GM23338 (cell line): ENCODE measurements around the gene CDKAL1. TPM values are rescaled to one million over a fixed set of nuclear protein-coding genes. Genes with fewer than 3 reads are reported as not detected.

Experiments
- ATAC-seq: fragments of 200-7000 bp; cut with Tn5 transposase; 3 replicates; pipeline ENCODE4 v1.9.1; 2020
- DNase-seq: peaks from one replicate; pipeline ENCODE4 v3.0.0-alpha.2; 2015; ENCODE audit warnings: low spot score
- H2AFZ ChIP-seq: fragments of 200-600 bp; sonication (generic); 2 replicates; pipeline ENCODE4 v1.8.0; 2016; ENCODE audit warnings: antibody characterized with exemption, mild to moderate bottlenecking, moderate library complexity
- H3F3A ChIP-seq: fragments of 200-600 bp; sonication (generic); replicated peaks from 2 replicates; pipeline ENCODE4 v1.8.0; 2017; ENCODE audit warnings: antibody characterized with exemption, mixed run types, low read depth
- H3K27ac ChIP-seq: fragments of 200-600 bp; sonication (generic); 2 replicates; pipeline ENCODE4 v1.6.1; 2016; ENCODE audit warnings: low read depth
- H3K27me3 ChIP-seq: fragments of 200-600 bp; sonication (generic); 2 replicates; pipeline ENCODE4 v1.8.0; 2016; ENCODE audit warnings: mild to moderate bottlenecking, mixed run types, moderate library complexity; ENCODE audit not compliant: insufficient read depth
- H3K36me3 ChIP-seq: fragments of 200-600 bp; sonication (generic); 2 replicates; pipeline ENCODE4 v1.8.0; 2016; ENCODE audit warnings: mild to moderate bottlenecking; ENCODE audit not compliant: insufficient read depth
- H3K4me1 ChIP-seq: fragments of 200-600 bp; sonication (generic); 2 replicates; pipeline ENCODE4 v1.8.0; 2016; ENCODE audit warnings: mild to moderate bottlenecking, moderate library complexity; ENCODE audit not compliant: insufficient read depth
- H3K4me2 ChIP-seq: fragments of 200-600 bp; sonication (generic); 2 replicates; pipeline ENCODE4 v1.7.1; 2017; ENCODE audit warnings: mixed run types
- H3K4me3 ChIP-seq: fragments of 200-600 bp; sonication (generic); 2 replicates; pipeline ENCODE4 v1.6.1; 2016; ENCODE audit warnings: mixed run types
- H3K79me2 ChIP-seq: fragments of 200-600 bp; sonication (generic); replicated peaks from 2 replicates; pipeline ENCODE4 v1.8.0; 2017; ENCODE audit warnings: mild to moderate bottlenecking; ENCODE audit not compliant: insufficient read depth
- H3K9me2 ChIP-seq: fragments of 200-600 bp; sonication (generic); 2 replicates; pipeline ENCODE4 v1.8.0; 2017; ENCODE audit not compliant: insufficient read depth
- H4K20me1 ChIP-seq: fragments of 200-600 bp; sonication (generic); replicated peaks from 2 replicates; pipeline ENCODE4 v1.8.0; 2017; ENCODE audit warnings: mild to moderate bottlenecking; ENCODE audit not compliant: insufficient read depth
- H3K27ac Mint-ChIP-seq: 2 replicates; pipeline ENCODE4 v1.8.0; 2020; ENCODE audit warnings: inconsistent platforms, mild to moderate bottlenecking, moderate library complexity, mixed read lengths
- H3K27me3 Mint-ChIP-seq: 3 replicates; pipeline ENCODE4 v1.8.0; 2022; ENCODE audit warnings: low read depth, mild to moderate bottlenecking, moderate library complexity, mixed read lengths, inconsistent platforms; ENCODE audit not compliant: insufficient read depth, poor library complexity
- H3K36me3 Mint-ChIP-seq: 3 replicates; pipeline ENCODE4 v1.8.0; 2021; ENCODE audit warnings: low read depth, mild to moderate bottlenecking, inconsistent platforms, moderate library complexity, mixed read lengths
- H3K4me1 Mint-ChIP-seq: 3 replicates; pipeline ENCODE4 v1.8.0; 2020; ENCODE audit warnings: mild to moderate bottlenecking, inconsistent platforms, mixed read lengths
- H3K4me3 Mint-ChIP-seq: 3 replicates; pipeline ENCODE4 v1.8.0; 2021; ENCODE audit warnings: moderate library complexity, mild to moderate bottlenecking, inconsistent platforms, mixed read lengths
- H3K9me3 Mint-ChIP-seq: 3 replicates; pipeline ENCODE4 v1.8.0; 2020; ENCODE audit warnings: moderate library complexity, mild to moderate bottlenecking, inconsistent platforms, mixed read lengths
- NANOG ChIP-seq: IDR thresholded peaks from 2 replicates; pipeline ENCODE4 v1.6.1; 2016; ENCODE audit warnings: antibody characterized with exemption, borderline replicate concordance
- POLR2AphosphoS5 ChIP-seq: IDR thresholded peaks from 2 replicates; pipeline ENCODE4 v1.6.1; 2016; ENCODE audit warnings: antibody characterized with exemption, low read depth
- STAT1 ChIP-seq: IDR thresholded peaks from one replicate; pipeline ENCODE4 v1.6.1; 2016; ENCODE audit warnings: antibody characterized with exemption; ENCODE audit not compliant: unreplicated experiment
- ZNF331 ChIP-seq: fragments of 250-450 bp; sonication (Bioruptor Pico); IDR thresholded peaks from 2 replicates; pipeline ENCODE4 v1.5.0; 2020; ENCODE audit warnings: low read depth, mild to moderate bottlenecking, moderate library complexity
- polyA plus RNA-seq: library from polyadenylated mRNA; unstranded; fragments of >200 nt; fragmentation: Nextera tagmentation; extraction: Ambion mirVana; gene quantifications from 2 replicates; pipeline ENCODE4 v1.2.1, GENCODE V29; 2016
- total RNA-seq: library from RNA; depleted of rRNA; stranded (reverse); fragments of >200 nt; shearing (Covaris generic); gene quantifications from 2 replicates; pipeline ENCODE4 v1.2.3, GENCODE V29; 2014
- TF ChIP-seq, protein P1 (sequence below): IDR thresholded peaks from one replicate; pipeline ENCODE4 v1.6.1; 2018; ENCODE audit warnings: antibody characterized with exemption; ENCODE audit not compliant: unreplicated experiment
- TF ChIP-seq, protein P2 (sequence below): fragments of 250-450 bp; sonication (Bioruptor Pico); IDR thresholded peaks from 2 replicates; pipeline ENCODE4 v1.5.0; 2020; ENCODE audit warnings: mild to moderate bottlenecking, moderate library complexity
- TF ChIP-seq, protein P3 (sequence below), 2 experiments: fragments of 200-600 bp in 1 of 2; sonication (generic) in 1 of 2; conservative IDR thresholded peaks; 2 replicates each; pipeline versions ENCODE4 v1.5.1 to v1.6.1; 2016 to 2017; ENCODE audit warnings: antibody characterized with exemption in 2 of 2, low read depth in 2 of 2, mild to moderate bottlenecking in 2 of 2, moderate library complexity in 1 of 2

Gene CDKAL1
- total and polyA plus RNA-seq, 2 experiments from 2014 or later, result 17.8 to 35.0 TPM

DNA sequence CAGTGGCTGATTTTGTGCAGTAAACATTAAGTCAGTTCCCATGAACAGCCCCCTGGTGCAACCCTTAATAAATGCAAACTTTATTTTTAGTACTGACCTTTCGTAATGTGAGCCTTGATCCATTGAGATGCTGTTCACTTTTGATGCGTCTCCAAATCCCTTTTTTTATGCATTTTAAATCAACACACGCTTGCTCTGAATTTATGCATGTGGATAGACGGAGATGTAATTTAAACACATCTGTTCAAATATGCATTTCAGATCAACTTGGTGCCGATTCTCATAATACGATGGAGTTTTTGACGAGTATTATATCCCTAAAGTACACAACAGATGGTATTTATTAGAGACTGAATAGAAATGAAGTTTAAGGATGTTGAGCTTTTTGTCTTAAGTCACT lies 505.7 kb downstream of the CDKAL1 start:
- Histone ChIP-seq H3K4me1 (no peaks in the 10 kb centered on the region), H3K9me2 (no peaks in the 10 kb centered on the region), H3F3A (no peaks in the 10 kb centered on the region), H4K20me1 (no peaks in the 10 kb centered on the region), H2AFZ (no peak overlapping the region), H3K27ac (no peak overlapping the region), H3K4me3 (no peak overlapping the region), H3K79me2 (no peaks in the 10 kb centered on the region), H3K4me2 (no peak overlapping the region), H3K27me3 (no peaks in the 10 kb centered on the region), H3K36me3 (no peaks in the 10 kb centered on the region)
- Mint-ChIP-seq H3K27me3 (no peaks in the 10 kb centered on the region), H3K9me3 (no peaks in the 10 kb centered on the region), H3K4me3 (no peak overlapping the region), H3K36me3 (no peaks in the 10 kb centered on the region), H3K27ac (no peak overlapping the region), H3K4me1 (peaks cover 6% of the 10 kb centered on the region; the same call in 2 of the 3 replicates)
- ATAC-seq, result no peak
- no peak for TF ChIP-seq POLR2AphosphoS5
- TF ChIP-seq, protein P1, sequence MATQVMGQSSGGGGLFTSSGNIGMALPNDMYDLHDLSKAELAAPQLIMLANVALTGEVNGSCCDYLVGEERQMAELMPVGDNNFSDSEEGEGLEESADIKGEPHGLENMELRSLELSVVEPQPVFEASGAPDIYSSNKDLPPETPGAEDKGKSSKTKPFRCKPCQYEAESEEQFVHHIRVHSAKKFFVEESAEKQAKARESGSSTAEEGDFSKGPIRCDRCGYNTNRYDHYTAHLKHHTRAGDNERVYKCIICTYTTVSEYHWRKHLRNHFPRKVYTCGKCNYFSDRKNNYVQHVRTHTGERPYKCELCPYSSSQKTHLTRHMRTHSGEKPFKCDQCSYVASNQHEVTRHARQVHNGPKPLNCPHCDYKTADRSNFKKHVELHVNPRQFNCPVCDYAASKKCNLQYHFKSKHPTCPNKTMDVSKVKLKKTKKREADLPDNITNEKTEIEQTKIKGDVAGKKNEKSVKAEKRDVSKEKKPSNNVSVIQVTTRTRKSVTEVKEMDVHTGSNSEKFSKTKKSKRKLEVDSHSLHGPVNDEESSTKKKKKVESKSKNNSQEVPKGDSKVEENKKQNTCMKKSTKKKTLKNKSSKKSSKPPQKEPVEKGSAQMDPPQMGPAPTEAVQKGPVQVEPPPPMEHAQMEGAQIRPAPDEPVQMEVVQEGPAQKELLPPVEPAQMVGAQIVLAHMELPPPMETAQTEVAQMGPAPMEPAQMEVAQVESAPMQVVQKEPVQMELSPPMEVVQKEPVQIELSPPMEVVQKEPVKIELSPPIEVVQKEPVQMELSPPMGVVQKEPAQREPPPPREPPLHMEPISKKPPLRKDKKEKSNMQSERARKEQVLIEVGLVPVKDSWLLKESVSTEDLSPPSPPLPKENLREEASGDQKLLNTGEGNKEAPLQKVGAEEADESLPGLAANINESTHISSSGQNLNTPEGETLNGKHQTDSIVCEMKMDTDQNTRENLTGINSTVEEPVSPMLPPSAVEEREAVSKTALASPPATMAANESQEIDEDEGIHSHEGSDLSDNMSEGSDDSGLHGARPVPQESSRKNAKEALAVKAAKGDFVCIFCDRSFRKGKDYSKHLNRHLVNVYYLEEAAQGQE, result no peak
- TF ChIP-seq, protein P2, sequence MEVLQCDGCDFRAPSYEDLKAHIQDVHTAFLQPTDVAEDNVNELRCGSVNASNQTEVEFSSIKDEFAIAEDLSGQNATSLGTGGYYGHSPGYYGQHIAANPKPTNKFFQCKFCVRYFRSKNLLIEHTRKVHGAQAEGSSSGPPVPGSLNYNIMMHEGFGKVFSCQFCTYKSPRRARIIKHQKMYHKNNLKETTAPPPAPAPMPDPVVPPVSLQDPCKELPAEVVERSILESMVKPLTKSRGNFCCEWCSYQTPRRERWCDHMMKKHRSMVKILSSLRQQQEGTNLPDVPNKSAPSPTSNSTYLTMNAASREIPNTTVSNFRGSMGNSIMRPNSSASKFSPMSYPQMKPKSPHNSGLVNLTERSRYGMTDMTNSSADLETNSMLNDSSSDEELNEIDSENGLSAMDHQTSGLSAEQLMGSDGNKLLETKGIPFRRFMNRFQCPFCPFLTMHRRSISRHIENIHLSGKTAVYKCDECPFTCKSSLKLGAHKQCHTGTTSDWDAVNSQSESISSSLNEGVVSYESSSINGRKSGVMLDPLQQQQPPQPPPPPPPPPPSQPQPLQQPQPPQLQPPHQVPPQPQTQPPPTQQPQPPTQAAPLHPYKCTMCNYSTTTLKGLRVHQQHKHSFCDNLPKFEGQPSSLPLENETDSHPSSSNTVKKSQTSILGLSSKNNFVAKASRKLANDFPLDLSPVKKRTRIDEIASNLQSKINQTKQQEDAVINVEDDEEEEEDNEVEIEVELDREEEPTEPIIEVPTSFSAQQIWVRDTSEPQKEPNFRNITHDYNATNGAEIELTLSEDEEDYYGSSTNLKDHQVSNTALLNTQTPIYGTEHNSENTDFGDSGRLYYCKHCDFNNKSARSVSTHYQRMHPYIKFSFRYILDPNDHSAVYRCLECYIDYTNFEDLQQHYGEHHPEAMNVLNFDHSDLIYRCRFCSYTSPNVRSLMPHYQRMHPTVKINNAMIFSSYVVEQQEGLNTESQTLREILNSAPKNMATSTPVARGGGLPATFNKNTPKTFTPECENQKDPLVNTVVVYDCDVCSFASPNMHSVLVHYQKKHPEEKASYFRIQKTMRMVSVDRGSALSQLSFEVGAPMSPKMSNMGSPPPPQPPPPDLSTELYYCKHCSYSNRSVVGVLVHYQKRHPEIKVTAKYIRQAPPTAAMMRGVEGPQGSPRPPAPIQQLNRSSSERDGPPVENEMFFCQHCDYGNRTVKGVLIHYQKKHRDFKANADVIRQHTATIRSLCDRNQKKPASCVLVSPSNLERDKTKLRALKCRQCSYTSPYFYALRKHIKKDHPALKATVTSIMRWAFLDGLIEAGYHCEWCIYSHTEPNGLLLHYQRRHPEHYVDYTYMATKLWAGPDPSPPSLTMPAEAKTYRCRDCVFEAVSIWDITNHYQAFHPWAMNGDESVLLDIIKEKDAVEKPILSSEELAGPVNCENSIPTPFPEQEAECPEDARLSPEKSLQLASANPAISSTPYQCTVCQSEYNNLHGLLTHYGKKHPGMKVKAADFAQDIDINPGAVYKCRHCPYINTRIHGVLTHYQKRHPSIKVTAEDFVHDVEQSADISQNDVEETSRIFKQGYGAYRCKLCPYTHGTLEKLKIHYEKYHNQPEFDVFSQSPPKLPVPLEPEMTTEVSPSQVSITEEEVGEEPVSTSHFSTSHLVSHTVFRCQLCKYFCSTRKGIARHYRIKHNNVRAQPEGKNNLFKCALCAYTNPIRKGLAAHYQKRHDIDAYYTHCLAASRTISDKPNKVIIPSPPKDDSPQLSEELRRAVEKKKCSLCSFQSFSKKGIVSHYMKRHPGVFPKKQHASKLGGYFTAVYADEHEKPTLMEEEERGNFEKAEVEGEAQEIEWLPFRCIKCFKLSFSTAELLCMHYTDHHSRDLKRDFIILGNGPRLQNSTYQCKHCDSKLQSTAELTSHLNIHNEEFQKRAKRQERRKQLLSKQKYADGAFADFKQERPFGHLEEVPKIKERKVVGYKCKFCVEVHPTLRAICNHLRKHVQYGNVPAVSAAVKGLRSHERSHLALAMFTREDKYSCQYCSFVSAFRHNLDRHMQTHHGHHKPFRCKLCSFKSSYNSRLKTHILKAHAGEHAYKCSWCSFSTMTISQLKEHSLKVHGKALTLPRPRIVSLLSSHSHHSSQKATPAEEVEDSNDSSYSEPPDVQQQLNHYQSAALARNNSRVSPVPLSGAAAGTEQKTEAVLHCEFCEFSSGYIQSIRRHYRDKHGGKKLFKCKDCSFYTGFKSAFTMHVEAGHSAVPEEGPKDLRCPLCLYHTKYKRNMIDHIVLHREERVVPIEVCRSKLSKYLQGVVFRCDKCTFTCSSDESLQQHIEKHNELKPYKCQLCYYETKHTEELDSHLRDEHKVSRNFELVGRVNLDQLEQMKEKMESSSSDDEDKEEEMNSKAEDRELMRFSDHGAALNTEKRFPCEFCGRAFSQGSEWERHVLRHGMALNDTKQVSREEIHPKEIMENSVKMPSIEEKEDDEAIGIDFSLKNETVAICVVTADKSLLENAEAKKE (CRISPR knock-in tag), result no peak
- TF ChIP-seq STAT1, result no peak
- TF ChIP-seq NANOG, result no peak
- no peak for TF ChIP-seq ZNF331 (CRISPR knock-in tag)
- TF ChIP-seq, protein P3, sequence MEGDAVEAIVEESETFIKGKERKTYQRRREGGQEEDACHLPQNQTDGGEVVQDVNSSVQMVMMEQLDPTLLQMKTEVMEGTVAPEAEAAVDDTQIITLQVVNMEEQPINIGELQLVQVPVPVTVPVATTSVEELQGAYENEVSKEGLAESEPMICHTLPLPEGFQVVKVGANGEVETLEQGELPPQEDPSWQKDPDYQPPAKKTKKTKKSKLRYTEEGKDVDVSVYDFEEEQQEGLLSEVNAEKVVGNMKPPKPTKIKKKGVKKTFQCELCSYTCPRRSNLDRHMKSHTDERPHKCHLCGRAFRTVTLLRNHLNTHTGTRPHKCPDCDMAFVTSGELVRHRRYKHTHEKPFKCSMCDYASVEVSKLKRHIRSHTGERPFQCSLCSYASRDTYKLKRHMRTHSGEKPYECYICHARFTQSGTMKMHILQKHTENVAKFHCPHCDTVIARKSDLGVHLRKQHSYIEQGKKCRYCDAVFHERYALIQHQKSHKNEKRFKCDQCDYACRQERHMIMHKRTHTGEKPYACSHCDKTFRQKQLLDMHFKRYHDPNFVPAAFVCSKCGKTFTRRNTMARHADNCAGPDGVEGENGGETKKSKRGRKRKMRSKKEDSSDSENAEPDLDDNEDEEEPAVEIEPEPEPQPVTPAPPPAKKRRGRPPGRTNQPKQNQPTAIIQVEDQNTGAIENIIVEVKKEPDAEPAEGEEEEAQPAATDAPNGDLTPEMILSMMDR (conservative IDR thresholded peaks at IDR 0.05; ENCODE audit: low read depth in 2 of 2), result no peak
- no peak for DNase-seq
